ENCODE measurements around the gene POLR2J3. TPM values are rescaled to one million over a fixed set of nuclear protein-coding genes. Genes with fewer than 3 reads are reported as not detected.
"Not testable (repeated sequence)": the region's sequence is repeated elsewhere in the genome, so short reads cannot be mapped to it uniquely, and the experiment has no call there.

POLR2J3 gene
- total RNA-seq, 1 experiment from 2014 or later = 14.9 TPM

DNA sequence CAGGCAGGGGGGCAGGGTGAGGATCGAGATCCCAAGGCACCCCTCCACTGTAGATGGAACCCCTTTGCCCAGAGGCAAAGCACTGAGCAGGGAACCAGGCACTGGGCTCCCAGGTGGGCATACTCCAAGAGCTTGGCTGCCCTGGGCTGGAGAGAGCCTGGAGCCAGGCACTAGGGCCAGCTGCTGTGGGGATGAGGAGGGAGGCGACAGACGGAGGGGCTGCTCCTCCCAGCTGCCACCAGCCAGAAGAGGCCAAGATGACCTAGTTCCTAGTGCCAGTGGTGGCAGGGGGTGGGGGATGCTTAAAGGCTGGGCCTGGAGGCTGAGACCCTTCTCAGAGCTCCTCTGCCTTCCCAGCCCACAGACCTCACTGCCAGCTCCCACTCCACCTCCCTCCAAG is 42.5 kb upstream of the POLR2J3 start:
- not testable (repeated sequence) for H2BK15ac ChIP-seq (ENCODE audit: low read depth, low read length); H3K79me2 ChIP-seq (ENCODE audit: insufficient read depth, low read length); H2BK12ac ChIP-seq (ENCODE audit: insufficient read length, low read depth, low read length); H3K36me3 Mint-ChIP-seq (ENCODE audit: insufficient read depth in 1 of 3, low read depth in 3 of 3); H3K56ac ChIP-seq (ENCODE audit: insufficient read length, low read depth, low read length); H4K91ac ChIP-seq (ENCODE audit: insufficient read length, low read depth, low read length); H3K4ac ChIP-seq (ENCODE audit: low read depth, low read length); H3K27ac Mint-ChIP-seq; H2BK5ac ChIP-seq (ENCODE audit: insufficient read length, low read length); H3K23ac ChIP-seq (ENCODE audit: insufficient read length, low read depth, low read length); H4K8ac ChIP-seq (replicated peaks; ENCODE audit: insufficient read length, low read depth, low read length); H3K27me3 Mint-ChIP-seq (ENCODE audit: low read depth); H2AK5ac ChIP-seq (ENCODE audit: insufficient read length, low read length); H3K4me2 ChIP-seq (ENCODE audit: insufficient read depth, insufficient read length, low read length); H3K4me1 ChIP-seq (ENCODE audit: insufficient read depth, low read length); H3K9me3 ChIP-seq (ENCODE audit: control insufficient read depth, low read depth, low read length); H3K9me3 Mint-ChIP-seq; H3K79me1 ChIP-seq (ENCODE audit: insufficient read depth, low read depth, low read length, poor library complexity, severe bottlenecking); H3K27ac ChIP-seq (ENCODE audit: insufficient read length, low read depth, low read length); H3K18ac ChIP-seq (ENCODE audit: insufficient read length, low read depth, low read length); H2BK120ac ChIP-seq (ENCODE audit: low read depth, low read length, poor library complexity, severe bottlenecking); H2AFZ ChIP-seq (ENCODE audit: low read length); H3K14ac ChIP-seq (ENCODE audit: insufficient read depth, low read length); DNase-seq; H4K20me1 ChIP-seq (ENCODE audit: control insufficient read depth, insufficient read depth, insufficient read length); H3K4me1 Mint-ChIP-seq; H4K5ac ChIP-seq (ENCODE audit: insufficient read length, low read depth, low read length); H3K23me2 ChIP-seq (ENCODE audit: insufficient read length, low read depth, low read length, poor library complexity, severe bottlenecking); H3K9ac ChIP-seq (ENCODE audit: extremely low read depth, insufficient read length, low read length); H3K4me3 Mint-ChIP-seq; H3T11ph ChIP-seq (ENCODE audit: low read length); H2BK20ac ChIP-seq (ENCODE audit: low read depth, low read length, poor library complexity, severe bottlenecking); H3K27me3 ChIP-seq (ENCODE audit: insufficient read depth, low read length)
- WGBS (ENCODE audit: extremely low coverage, insufficient read length, low lambda C conversion rate) = no CpG with 5 or more reads among the region's 3 CpGs

DNA sequence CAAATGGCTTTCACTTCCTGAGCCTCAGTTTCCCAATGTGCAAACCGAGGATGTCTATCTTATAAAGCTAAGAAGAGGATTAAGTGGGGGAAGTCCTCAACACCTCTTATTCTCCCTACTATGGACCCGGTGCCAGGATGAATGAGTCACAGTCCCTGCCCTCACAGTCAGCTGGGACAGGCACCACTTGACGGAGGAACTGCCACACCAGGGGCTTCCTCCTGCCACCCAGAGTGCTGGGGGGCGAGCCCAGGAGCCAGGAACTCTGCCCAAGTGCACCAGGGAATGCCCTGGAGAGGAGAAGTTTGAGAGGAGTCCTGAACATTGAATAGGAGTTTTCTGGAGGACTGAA is 41.9 kb upstream of the POLR2J3 start:
- H4K91ac ChIP-seq (ENCODE audit: insufficient read length, low read depth, low read length); H3K4me1 Mint-ChIP-seq; H4K8ac ChIP-seq (replicated peaks; ENCODE audit: insufficient read length, low read depth, low read length); H3K9me3 Mint-ChIP-seq; H3K4ac ChIP-seq (ENCODE audit: low read depth, low read length); H3K4me2 ChIP-seq (ENCODE audit: insufficient read depth, insufficient read length, low read length); H2BK20ac ChIP-seq (ENCODE audit: low read depth, low read length, poor library complexity, severe bottlenecking); H3K27me3 Mint-ChIP-seq (ENCODE audit: low read depth); H2BK120ac ChIP-seq (ENCODE audit: low read depth, low read length, poor library complexity, severe bottlenecking); H2BK12ac ChIP-seq (ENCODE audit: insufficient read length, low read depth, low read length); H3K9ac ChIP-seq (ENCODE audit: extremely low read depth, insufficient read length, low read length); H3K14ac ChIP-seq (ENCODE audit: insufficient read depth, low read length); H3K4me3 Mint-ChIP-seq; H3K23me2 ChIP-seq (ENCODE audit: insufficient read length, low read depth, low read length, poor library complexity, severe bottlenecking); DNase-seq; H3K18ac ChIP-seq (ENCODE audit: insufficient read length, low read depth, low read length); H3T11ph ChIP-seq (ENCODE audit: low read length); H3K23ac ChIP-seq (ENCODE audit: insufficient read length, low read depth, low read length); H3K27me3 ChIP-seq (ENCODE audit: insufficient read depth, low read length); H3K56ac ChIP-seq (ENCODE audit: insufficient read length, low read depth, low read length); H3K27ac ChIP-seq (ENCODE audit: insufficient read length, low read depth, low read length); H2BK5ac ChIP-seq (ENCODE audit: insufficient read length, low read length); H4K5ac ChIP-seq (ENCODE audit: insufficient read length, low read depth, low read length); H3K4me1 ChIP-seq (ENCODE audit: insufficient read depth, low read length); H3K36me3 Mint-ChIP-seq (ENCODE audit: insufficient read depth in 1 of 3, low read depth in 3 of 3); H3K27ac Mint-ChIP-seq; H2AFZ ChIP-seq (ENCODE audit: low read length); H3K79me1 ChIP-seq (ENCODE audit: insufficient read depth, low read depth, low read length, poor library complexity, severe bottlenecking); H4K20me1 ChIP-seq (ENCODE audit: control insufficient read depth, insufficient read depth, insufficient read length); H3K9me3 ChIP-seq (ENCODE audit: control insufficient read depth, low read depth, low read length); H3K79me2 ChIP-seq (ENCODE audit: insufficient read depth, low read length); H2BK15ac ChIP-seq (ENCODE audit: low read depth, low read length); H2AK5ac ChIP-seq (ENCODE audit: insufficient read length, low read length): not testable (repeated sequence)
- WGBS (ENCODE audit: extremely low coverage, insufficient read length, low lambda C conversion rate) = no CpG with 5 or more reads among the region's 4 CpGs

All from H9 (cell line).